ENCODE results near the gene RAB34. TPM values are rescaled to one million over a fixed set of nuclear protein-coding genes. Genes with fewer than 3 reads are reported as not detected.
A peak's percentile ranks its signal among the peaks of the same experiment; 100 is the strongest.

RAB34 gene
- total RNA-seq, 2 donors from 2014 or later: 4.1 to 22.4 TPM

DNA sequence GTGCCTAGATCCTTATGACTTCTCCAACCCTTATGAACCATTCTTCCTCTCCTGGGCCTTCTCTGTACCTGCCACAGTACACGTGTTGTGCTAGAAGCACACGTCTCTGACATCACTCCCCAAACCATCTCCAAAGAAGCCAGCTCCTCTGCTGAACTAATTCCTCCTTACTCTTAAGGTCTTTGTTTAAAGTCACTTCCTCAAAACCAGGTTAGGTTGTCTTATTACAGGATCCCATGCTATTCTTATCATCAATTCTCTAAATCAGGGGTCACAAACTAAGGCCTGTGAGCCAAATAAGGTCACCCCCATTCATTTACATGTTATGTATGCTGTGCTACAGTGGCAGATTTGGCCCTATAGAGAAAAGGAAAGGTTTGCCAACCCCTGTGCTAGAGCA, 51.7 kb downstream of the RAB34 start:
- ATAC-seq (replicated peaks): no peak
- Mint-ChIP-seq H3K4me3 (peak overlapping the region; percentile 9), H3K27me3 (no peaks in the 10 kb centered on the region), H3K27ac (peak overlapping the region; percentile 15), H3K4me1 (peaks cover 42% of the 10 kb centered on the region), H3K36me3 (ENCODE audit: low read depth) (peaks cover 79% of the 10 kb centered on the region), H3K9me3 (no peaks in the 10 kb centered on the region)

Other genes with a start within 250 kb of the RAB34 start
- gene SLC13A2, start 244.2 kb downstream of the RAB34 start, total RNA-seq: not detected
- not detected for gene FOXN1, start 211.5 kb downstream of the RAB34 start, total RNA-seq
- gene UNC119, start 165.2 kb downstream of the RAB34 start, total RNA-seq: 10 to 100 TPM; 39.1 to 67.7 TPM
- gene PIGS, start 146.3 kb downstream of the RAB34 start, total RNA-seq: 10 to 100 TPM; 33.2 to 38.9 TPM
- gene ALDOC, start 141.0 kb downstream of the RAB34 start, total RNA-seq: 100 to 1,000 TPM in 1 of 2 donors, 10 to 100 TPM in 1; 55.0 to 335 TPM
- gene SPAG5, start 118.8 kb downstream of the RAB34 start, total RNA-seq: 100 to 1,000 TPM; 140 to 195 TPM
- 10 to 100 TPM; 25.5 to 36.3 TPM for gene RSKR, start 103.7 kb downstream of the RAB34 start, total RNA-seq
- gene BLTP2, start 72.7 kb downstream of the RAB34 start, total RNA-seq: 100 to 1,000 TPM; 134 to 226 TPM
- gene SDF2, start 56.0 kb downstream of the RAB34 start, total RNA-seq: 10 to 100 TPM; 48.3 to 48.6 TPM
- gene SUPT6H, start 55.7 kb downstream of the RAB34 start, total RNA-seq: 10 to 100 TPM; 80.2 to 89.1 TPM
- 10 to 100 TPM in 1 of 2 donors, 1 to 10 TPM in 1; 4.4 to 12.4 TPM for gene PROCA1, start 6.0 kb downstream of the RAB34 start, total RNA-seq
- gene RPL23A, start 2.1 kb upstream of the RAB34 start, total RNA-seq: 1,000 to 10,000 TPM; 2,238 to 2,546 TPM
- 10 to 100 TPM in 1 of 2 donors, 1 to 10 TPM in 1; 4.8 to 13.4 TPM for gene TLCD1, start 8.4 kb upstream of the RAB34 start, total RNA-seq
- gene NEK8, start 10.9 kb upstream of the RAB34 start, total RNA-seq: 1 to 10 TPM; 4.9 to 9.2 TPM
- gene TRAF4, start 26.1 kb upstream of the RAB34 start, total RNA-seq: 100 to 1,000 TPM in 1 of 2 donors, 10 to 100 TPM in 1; 78.4 to 181 TPM
- 10 to 100 TPM; 18.7 to 25.1 TPM for gene FAM222B, start 124.9 kb upstream of the RAB34 start, total RNA-seq
- 10 to 100 TPM; 38.2 to 60.2 TPM for gene ERAL1, start 137.1 kb upstream of the RAB34 start, total RNA-seq
- gene FLOT2, start 179.9 kb upstream of the RAB34 start, total RNA-seq: 100 to 1,000 TPM in 1 of 2 donors, 10 to 100 TPM in 1; 85.8 to 113 TPM
- 10 to 100 TPM; 24.9 to 82.1 TPM for gene DHRS13, start 185.2 kb upstream of the RAB34 start, total RNA-seq
- gene PHF12, start 233.7 kb upstream of the RAB34 start, total RNA-seq: 10 to 100 TPM; 56.9 to 60.2 TPM

All from activated T-helper 17 cell treated with anti-CD3 and anti-CD28 coated beads, Interleukin-2, amount 50 U/mL, for 72 hours (primary cell).